Erythroblast (primary cell): ENCODE measurements around the gene SLC35D1.
A peak's percentile ranks its signal among the peaks of the same experiment; 100 is the strongest.
"Not testable (repeated sequence)": the region's sequence is repeated elsewhere in the genome, so short reads cannot be mapped to it uniquely, and the experiment has no call there.

Experiments used
- DNase-seq, 2 experiments: peaks; one replicate each; lab custom pipeline; 2025; lab: John Stamatoyannopoulos, UW
- GATA1 ChIP-seq: IDR thresholded peaks from 2 replicates; pipeline ENCODE4 v1.6.1; 2011; ENCODE audit warnings: low read depth, mild to moderate bottlenecking, control low read depth, low read length, moderate library complexity
- POLR2A ChIP-seq: IDR thresholded peaks from 2 replicates; pipeline ENCODE4 v1.6.1; 2011; ENCODE audit warnings: mild to moderate bottlenecking, low read length

SLC35D1 gene

GRCh38 chr1:66993076-66993475 lies 60.9 kb downstream of the SLC35D1 start:
- no peak for TF ChIP-seq POLR2A
- no peak for TF ChIP-seq GATA1
- no peak for DNase-seq

GRCh38 chr1:66985835-66986234 lies 68.1 kb downstream of the SLC35D1 start:
- TF ChIP-seq POLR2A (no peak), GATA1 (no peak)
- DNase-seq = no peak

- TF ChIP-seq POLR2A (no peak), GATA1 (no peak)
Observed at GRCh38 chr1:66984491-66984890, 69.5 kb downstream of the SLC35D1 start.

GRCh38 chr1:66982561-66983260 lies 71.2 kb downstream of the SLC35D1 start:
- DNase-seq = no peak
- TF ChIP-seq GATA1 = no peak
- no peak for TF ChIP-seq POLR2A

More at GRCh38 chr1:66984491-66984890, 69.5 kb downstream of the SLC35D1 start:
- no peak for DNase-seq

GRCh38 chr1:66981679-66982078 lies 72.3 kb downstream of the SLC35D1 start:
- DNase-seq = peak; percentile 24 to 47
- TF ChIP-seq GATA1 (no peak), POLR2A (no peak)

- DNase-seq = no peak
- TF ChIP-seq GATA1 = no peak
- no peak for TF ChIP-seq POLR2A
Observed at GRCh38 chr1:66980745-66981367, 73.1 kb downstream of the SLC35D1 start.

GRCh38 chr1:66979621-66980020 lies 74.3 kb downstream of the SLC35D1 start:
- DNase-seq = not testable (repeated sequence)

GRCh38 chr1:66978201-66978600 lies 75.7 kb downstream of the SLC35D1 start:
- TF ChIP-seq POLR2A (no peak), GATA1 (no peak)
- no peak for DNase-seq

- no peak for DNase-seq
- TF ChIP-seq POLR2A (no peak), GATA1 (no peak)
Observed at GRCh38 chr1:66968574-66968973, 85.4 kb downstream of the SLC35D1 start.

GRCh38 chr1:66966188-66966873 lies 87.6 kb downstream of the SLC35D1 start:
- DNase-seq = not testable (repeated sequence)

GRCh38 chr1:66957938-66958337 lies 96.0 kb downstream of the SLC35D1 start:
- DNase-seq = no peak
- TF ChIP-seq POLR2A (no peak), GATA1 (no peak)

- TF ChIP-seq GATA1 (no peak), POLR2A (no peak)
- DNase-seq = no peak
Observed at GRCh38 chr1:66954208-66954607, 99.7 kb downstream of the SLC35D1 start.

GRCh38 chr1:66951513-66951912 lies 102.4 kb downstream of the SLC35D1 start:
- TF ChIP-seq POLR2A = no peak
- TF ChIP-seq GATA1 = no peak
- DNase-seq = no peak
